ENCODE measurements around the gene GAGE12J. TPM values are rescaled to one million over a fixed set of nuclear protein-coding genes. Genes with fewer than 3 reads are reported as not detected.
"Not testable (repeated sequence)": the region's sequence is repeated elsewhere in the genome, so short reads cannot be mapped to it uniquely, and the experiment has no call there.

The GAGE12J gene
- total RNA-seq, 1 donor from 2014 or later, result not detected

DNA sequence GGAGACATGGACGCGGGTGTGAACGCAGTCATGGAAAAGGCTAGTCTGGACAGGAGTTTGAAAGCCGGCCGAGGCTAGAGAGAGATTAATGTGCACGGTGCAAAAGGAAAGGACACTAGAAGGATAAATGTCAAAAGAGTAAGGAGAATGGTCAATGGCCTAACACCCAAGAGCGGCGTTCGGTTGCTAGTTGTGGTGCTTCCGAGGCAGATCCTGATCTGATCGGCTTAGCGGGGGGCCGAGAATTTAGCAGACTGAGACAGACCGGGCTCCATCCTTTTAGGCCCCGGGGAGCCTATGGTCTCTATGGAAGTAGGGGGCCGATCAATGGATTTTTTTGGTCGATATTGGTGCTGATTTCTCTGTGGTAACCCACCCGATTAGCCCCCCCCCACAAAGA is 11.5 kb upstream of the GAGE12J start:
- no peak for DNase-seq

DNA sequence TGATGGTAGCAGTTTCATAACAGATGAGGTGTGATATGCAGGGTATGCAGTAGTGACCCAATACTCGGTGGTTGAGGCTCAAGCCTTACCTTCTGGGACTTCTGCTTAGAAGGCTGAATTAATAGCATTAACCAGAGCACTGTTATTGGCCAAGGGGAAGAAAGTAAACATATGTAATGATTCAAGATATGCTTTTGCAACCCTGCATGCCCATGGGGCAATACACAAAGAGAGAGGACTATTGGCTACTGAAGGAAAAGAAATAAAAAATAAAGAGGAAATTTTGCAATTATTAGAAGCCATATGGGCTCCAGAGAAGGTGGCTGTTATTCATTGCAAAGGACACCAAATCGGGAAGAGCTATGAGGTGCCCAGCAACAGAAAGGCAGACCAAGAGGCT is 9.7 kb upstream of the GAGE12J start:
- DNase-seq, result no peak

DNA sequence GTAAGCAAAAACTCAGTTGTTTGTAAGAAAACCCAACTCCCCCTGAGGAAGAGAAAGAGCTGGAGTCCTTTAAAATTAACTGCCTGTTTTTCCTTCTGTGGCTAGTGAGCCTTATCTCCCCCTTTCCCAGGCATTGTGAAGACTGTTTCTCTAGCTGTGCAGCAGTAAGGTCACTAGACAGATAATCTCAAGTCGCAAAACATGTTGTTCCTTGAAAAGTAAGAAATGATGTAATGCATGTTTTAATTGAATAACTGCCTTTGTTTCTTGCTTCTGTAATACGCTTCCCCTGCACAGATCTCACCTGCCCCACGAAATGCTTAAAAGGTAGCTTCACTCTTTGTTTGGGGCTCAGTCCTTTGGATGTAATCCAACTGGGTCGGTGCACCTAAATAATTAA is 5.8 kb upstream of the GAGE12J start:
- no peak for DNase-seq

DNA sequence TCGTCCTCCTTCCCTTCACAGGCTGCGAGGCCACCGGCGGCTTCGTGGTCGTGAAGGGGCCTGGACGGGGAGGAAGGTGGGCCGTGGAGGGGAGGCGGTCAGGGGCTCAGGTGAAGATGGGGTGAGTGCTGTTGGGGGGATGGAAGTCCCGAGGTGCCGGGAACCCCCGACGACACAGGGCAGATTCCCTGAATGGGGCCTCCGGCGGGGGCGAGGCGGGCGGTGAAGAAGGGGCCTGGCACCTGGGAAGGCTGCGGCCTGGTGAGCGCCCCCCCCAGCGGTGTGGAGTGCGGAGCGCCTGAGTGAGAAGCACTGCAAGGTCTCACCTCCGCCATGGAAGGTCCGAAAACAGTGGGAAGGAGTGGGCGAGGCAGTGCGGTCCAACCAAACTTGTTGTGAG is 429 bp downstream of the GAGE12J start:
- DNase-seq, result not testable (repeated sequence)

DNA sequence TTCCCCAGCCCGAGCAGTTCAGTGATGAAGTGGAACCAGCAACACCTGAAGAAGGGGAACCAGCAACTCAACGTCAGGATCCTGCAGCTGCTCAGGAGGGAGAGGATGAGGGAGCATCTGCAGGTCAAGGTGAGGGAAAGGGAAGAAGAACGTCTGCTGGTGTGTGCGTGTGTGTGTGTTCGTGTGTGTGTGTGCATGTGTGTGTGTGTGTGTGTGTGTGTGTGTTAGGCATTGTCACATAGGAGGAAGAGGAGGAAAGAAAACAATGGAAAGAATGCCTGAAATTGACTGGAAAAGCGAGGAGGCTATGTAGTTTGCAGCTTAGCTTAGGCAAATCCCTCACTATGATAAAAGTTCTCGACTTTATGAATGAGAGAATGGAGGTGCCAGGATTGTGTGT is 1.9 kb downstream of the GAGE12J start:
- not testable (repeated sequence) for DNase-seq

DNA sequence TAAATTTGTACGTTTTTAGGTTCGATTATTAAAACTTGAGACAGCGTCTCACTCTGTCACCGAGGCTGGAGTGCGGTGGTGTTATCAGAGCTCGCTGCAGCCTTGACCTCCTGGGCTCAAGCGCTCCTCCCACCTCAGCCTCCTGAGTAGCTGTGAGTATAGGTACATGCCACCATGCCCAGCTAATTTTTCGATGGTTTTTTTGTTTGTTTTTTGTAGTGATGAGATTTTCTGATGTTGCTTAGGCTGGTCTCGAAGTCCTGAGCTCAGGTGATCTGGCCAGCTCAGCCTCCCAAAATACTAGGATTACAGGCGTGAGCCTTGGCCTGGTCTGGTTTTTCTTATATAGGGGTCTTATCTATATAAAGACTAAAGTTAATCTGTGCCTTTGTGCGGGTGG is 8.6 kb downstream of the GAGE12J start:
- not testable (repeated sequence) for DNase-seq

DNA sequence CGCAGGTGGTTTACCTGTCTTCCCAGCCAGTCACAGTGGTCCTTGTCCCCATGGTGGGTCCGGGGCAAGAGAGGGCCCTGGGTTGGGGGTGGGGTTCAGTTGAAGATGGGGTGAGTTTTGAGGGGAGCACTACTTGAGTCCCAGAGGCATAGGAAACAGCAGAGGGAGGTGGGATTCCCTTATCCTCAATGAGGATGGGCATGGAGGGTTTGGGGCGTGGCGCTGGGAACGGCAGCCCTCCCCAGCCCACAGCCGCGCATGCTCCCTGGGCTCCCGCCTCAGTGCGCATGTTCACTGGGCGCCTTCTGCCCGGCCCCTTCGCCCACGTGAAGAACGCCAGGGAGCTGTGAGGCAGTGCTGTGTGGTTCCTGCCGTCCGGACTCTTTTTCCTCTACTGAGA is 9.4 kb downstream of the GAGE12J start, which contains the start of gene GAGE13:
GAGE13 (plus strand) TSS at position 301 of the 400 bp plus-strand sequence. CDS start 1,156 bp downstream, outside the sequence.
- DNase-seq, result not testable (repeated sequence)

DNA sequence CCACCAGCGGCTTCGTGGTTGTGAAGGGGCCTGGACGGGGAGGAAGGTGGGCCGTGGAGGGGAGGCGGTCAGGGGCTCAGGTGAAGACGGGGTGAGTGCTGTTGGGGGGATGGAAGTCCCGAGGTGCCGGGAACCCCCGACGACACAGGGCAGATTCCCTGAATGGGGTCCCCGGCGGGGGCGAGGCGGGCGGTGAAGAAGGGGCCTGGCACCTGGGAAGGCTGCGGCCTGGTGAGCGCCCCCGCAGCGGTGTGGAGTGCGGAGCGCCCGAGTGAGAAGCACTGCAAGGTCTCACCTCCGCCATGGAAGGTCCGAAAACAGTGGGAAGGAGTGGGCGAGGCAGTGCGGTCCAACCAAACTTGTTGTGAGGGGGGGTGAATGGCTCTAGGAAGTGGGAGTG is 10.0 kb downstream of the GAGE12J start:
- DNase-seq, result not testable (repeated sequence)

DNA sequence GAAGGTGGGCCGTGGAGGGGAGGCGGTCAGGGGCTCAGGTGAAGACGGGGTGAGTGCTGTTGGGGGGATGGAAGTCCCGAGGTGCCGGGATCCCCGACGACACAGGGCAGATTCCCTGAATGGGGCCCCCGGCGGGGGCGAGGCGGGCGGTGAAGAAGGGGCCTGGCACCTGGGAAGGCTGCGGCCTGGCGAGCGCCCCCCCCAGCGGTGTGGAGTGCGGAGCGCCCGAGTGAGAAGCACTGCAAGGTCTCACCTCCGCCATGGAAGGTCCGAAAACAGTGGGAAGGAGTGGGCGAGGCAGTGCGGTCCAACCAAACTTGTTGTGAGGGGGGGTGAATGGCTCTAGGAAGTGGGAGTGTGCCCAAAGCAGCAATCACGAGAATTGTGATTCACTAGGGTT is 19.6 kb downstream of the GAGE12J start:
- not testable (repeated sequence) for DNase-seq

DNA sequence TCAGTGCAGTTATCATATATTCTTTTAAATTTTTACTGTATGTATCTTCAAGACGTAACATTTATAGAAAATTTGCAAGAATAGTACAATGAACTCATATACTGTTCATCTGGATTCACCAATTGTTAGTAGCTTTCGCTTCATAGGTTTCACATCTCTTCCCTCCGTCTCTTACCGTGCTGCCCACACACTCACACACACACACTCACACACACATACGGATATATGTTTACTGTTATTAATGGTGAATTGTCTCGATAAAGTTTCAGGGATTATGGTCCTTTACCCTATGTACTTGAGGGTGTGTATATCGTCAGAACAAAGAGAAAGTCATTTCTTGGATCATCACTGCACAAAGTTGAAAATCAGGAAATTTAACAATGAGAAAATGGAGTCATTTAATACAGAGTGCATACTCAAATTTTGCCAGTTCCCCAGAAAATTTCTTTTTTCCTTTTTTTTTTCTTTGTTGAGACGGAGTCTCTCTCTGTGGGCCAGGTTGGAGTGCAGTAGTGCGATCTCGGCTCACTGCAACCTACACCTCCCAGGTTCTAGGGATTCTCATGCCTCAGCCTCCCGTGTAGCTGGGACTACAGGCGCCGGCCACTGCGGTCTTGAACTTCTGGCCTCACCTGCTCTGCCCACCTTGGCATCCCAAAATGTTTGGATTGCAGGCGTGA is 22.8 kb downstream of the GAGE12J start:
- not testable (repeated sequence) for DNase-seq

DNA sequence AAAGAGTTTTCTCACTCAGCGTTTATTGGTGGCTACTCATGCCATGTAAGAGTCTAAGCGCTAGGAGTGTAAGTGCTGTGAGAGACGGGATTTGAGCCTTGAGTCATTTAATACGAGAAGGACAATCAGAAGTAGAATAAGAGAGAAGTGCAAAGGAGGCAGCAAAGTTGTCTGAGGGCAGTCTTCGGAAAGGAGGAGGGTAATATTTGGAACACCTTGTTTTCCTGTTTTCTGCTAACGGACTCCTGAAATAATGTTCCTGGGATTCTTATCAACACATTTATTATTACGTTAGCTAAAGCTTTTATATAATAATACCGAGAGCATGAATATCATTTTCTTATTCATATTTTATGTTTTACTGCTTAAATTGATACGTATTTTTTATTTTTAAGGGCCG is 23.6 kb downstream of the GAGE12J start:
- not testable (repeated sequence) for DNase-seq

DNA sequence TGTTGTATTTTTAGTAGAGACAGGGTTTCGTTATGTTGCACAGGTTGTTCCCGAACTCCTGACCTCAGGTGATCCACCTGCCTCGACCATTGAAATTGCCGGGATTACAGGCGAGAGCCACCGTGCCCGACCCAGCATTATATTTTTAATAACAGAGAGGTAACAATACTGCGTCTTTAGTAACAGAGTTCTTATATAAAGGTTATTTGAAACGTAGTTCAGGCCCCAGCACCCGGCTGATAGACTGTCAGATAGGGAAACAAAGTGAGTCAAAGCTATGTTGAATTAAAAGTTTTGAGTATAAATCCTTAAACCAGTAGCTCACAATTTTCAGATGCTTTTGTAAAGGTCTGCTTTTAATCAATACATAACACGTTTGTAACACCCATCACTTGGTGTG is 24.3 kb downstream of the GAGE12J start:
- not testable (repeated sequence) for DNase-seq

Other genes starting within 250 kb of the GAGE12J start
- 1.5 TPM for gene PRAF2, start 248.0 kb upstream of the GAGE12J start, total RNA-seq
- gene WDR45, start 242.2 kb upstream of the GAGE12J start, total RNA-seq, result 29.6 TPM
- 15.4 TPM for gene GPKOW, start 198.3 kb upstream of the GAGE12J start, total RNA-seq
- 1.4 TPM for gene MAGIX, start 159.3 kb upstream of the GAGE12J start, total RNA-seq
- gene PLP2, start 150.1 kb upstream of the GAGE12J start, total RNA-seq, result 24.7 TPM
- gene PRICKLE3, start 135.7 kb upstream of the GAGE12J start, total RNA-seq, result 8.1 TPM
- gene SYP, start 121.8 kb upstream of the GAGE12J start, total RNA-seq, result 1.7 TPM
- 0.10 TPM for gene CACNA1F, start 88.7 kb upstream of the GAGE12J start, total RNA-seq
- gene CCDC22, start 86.6 kb upstream of the GAGE12J start, total RNA-seq, result 5.6 TPM
- not detected for gene FOXP3, start 57.3 kb upstream of the GAGE12J start, total RNA-seq
- gene PPP1R3F, start 52.2 kb upstream of the GAGE12J start, total RNA-seq, result 3.0 TPM
- not detected for gene GAGE10, start 18.4 kb upstream of the GAGE12J start, total RNA-seq
- not detected for gene GAGE13, start 9.5 kb downstream of the GAGE12J start, total RNA-seq
- gene GAGE12C, start 210.1 kb downstream of the GAGE12J start, total RNA-seq, result not detected
- not detected for gene GAGE12D, start 219.7 kb downstream of the GAGE12J start, total RNA-seq
- not detected for gene GAGE12E, start 229.3 kb downstream of the GAGE12J start, total RNA-seq
- gene GAGE12F, start 238.8 kb downstream of the GAGE12J start, total RNA-seq, result not detected
- gene GAGE12G, start 248.4 kb downstream of the GAGE12J start, total RNA-seq, result not detected

Data from skin of body (tissue), 2 donors.